GM18508 (cell line): Measurements from ENCODE around the gene AUTS2.

ENCODE experiments used
- ATAC-seq: cut with Tn5 transposase; IDR thresholded peaks from one replicate; pipeline ENCODE4 v1.9.1; 2021; ENCODE audit warnings: moderate number of reproducible peaks; ENCODE audit not compliant: insufficient read depth, unreplicated experiment

AUTS2 gene

GRCh38 chr7:69599286-69599954, 1.1 kb downstream of the AUTS2 start:
- no peak for ATAC-seq

DNA sequence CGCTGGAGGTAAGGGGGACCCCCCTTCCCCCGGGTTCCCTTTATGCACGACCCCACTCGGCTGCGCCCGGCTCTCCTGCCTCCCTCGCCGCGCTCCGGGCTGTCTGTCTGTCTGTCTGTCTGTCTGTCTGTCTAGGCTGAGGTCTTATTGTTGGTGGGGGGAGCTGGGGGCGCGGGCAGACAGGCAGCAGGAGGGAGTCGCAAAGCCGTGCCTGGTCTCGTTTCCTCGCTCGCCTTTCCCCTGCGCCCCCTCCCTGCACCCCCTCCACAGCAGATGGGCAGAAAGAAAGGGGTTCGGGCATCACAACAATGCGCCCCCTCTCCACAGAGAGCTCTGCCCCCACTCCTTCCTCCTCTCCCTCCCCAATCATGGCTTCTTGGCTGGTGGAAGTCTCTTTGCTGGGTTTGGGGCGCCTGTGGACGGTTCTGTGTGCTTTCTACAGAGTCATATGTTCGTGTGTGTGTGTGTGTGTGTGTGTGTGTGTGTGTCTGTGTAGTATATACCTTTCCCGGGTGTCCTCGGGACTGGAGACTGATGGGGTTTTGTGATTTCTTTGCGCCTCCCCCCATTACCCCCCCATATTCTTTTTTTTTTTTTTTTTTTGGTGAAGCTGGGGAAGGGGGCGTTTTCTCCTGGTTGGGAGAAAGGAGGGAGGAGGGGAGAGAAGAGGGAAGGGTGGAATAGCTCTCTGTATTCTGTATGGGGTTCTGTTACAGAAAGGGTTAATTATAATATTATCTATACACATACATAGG, 1.9 kb downstream of the AUTS2 start:
- no peak for ATAC-seq

DNA sequence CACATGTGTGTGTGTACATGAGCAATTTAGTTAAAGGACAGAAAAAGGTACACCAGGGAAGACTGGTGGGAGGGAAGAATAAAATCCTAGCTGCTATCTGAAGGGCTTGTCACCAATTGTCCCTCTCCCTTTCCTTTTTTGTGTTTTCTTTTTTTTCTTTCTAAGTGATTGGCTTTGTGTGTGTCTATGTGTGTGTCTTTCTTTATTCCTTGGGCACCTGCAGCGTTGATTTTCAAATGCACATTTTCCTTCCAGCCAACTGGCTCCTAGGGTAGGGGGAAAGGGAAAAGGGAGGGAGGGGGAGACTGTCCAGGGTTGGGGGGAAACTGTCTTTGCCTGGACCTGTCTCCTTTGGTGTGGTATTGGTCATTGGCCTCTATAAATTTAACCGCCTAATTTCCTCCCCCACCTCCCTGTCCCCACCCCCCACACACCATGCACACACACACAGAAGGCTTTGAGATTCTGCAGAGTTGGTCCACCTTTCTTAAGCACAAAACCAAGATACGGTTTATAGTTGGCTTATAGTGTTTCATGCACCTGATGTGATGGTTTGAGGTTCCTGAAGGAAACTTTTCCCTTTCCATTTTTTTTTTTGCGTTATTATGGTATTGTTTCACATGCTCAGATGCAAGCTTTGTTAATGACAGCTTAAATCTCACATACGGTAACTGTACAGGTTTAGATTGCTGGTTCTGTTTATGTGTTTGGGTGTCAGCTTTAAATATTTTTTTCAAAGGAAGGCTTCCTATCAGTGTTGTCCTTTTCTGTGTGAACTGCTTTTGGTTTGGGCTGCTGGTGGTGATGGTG, 2.6 kb downstream of the AUTS2 start:
- ATAC-seq = no peak

DNA sequence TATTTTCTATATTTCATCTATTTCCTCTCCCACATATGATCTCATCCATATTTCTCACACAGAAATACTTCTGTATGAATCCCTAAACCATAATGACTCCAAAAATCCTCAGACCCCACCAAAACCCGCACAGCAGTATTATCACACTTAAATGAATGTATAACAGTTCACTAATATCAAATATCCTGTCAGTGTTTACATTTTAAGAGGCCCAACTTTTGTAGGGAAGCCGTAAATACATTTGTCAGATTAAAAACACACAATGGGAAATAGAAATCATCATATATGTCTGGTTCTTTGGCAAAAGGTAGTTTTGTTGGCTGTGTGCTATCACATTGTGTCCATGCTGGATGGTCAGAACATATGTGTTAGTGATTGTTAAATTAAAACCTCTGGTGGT, 4.2 kb downstream of the AUTS2 start:
- no peak for ATAC-seq

DNA sequence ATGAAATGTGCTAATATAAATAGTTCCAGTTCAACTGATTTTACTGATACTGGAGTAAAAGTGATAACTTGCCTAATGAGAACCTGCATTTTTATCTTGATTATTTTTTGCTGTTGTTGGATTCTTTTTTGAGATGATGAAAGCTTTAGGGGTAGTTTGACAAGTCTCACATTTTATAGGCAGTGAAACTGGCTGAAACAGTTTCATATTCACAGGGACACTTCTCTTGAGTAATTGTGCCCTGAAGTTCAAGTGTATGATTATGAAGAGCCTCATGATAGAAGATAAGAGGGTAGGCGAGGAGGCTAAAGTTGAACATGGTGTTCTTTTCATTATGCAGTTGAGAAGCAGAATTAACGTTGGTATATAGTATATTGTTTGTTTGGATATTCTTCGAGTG, 5.1 kb downstream of the AUTS2 start:
- no peak for ATAC-seq

- ATAC-seq = peak; percentile 74
Measured at GRCh38 chr7:69603937-69604494, 5.7 kb downstream of the AUTS2 start.

DNA sequence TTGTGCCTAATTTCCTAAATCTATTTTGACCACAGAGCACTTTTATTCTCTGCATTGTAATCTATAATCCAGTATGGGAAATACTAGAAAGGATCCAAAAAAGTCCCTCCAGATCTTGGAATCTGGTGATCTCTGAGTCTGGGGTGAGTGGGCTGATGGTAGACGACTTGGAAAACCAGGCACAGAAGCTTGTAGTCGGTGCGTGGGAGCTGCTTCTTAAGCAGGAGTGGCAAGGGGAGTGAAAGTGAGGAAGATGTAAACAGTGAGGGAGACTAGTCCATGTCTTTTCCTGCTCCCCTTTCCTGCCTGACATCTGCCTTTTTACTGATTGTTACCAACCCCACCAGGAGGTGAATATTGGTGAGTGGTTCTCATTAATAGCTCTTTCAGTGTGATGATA, 6.8 kb downstream of the AUTS2 start:
- ATAC-seq = no peak

GRCh38 chr7:69605546-69605945, 7.3 kb downstream of the AUTS2 start:
- ATAC-seq = no peak

DNA sequence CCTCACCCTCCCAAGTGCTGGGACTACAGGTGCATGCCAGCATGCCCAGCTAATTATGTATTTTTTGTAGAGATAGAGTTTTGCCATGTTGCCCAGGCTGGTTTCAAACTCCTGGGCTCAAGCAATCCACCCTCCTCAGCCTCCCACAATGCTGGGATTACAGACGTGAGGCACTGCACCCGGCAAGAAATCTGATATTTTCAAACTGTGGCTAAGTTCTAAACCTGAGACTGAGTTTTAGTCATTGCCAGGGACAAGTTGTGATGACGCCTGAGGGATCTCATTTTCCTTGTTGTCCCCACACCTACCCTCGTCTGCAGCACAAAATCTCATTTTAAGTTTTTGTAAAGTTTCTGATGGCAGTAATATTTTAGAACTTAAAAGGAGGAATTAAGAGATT, 9.8 kb downstream of the AUTS2 start:
- no peak for ATAC-seq

DNA sequence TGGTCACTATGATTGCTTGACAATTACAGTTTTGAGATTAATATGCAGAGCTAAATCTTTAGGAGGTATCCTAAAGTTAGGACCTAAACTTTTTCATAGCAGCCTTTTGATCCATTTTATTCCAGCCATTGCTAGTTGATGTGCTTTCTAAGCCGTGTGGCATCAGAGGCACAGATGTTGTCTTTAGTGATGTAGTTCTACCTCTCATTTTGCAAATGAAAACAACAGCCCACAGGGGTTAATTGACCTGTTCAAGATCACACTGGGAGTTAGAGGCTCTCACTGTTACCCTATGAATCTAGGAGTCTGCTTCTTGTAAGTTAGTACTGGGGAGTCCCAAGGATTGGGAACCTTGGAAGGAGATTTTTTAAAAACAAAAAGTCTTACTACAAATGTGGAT, 10.6 kb downstream of the AUTS2 start:
- no peak for ATAC-seq

DNA sequence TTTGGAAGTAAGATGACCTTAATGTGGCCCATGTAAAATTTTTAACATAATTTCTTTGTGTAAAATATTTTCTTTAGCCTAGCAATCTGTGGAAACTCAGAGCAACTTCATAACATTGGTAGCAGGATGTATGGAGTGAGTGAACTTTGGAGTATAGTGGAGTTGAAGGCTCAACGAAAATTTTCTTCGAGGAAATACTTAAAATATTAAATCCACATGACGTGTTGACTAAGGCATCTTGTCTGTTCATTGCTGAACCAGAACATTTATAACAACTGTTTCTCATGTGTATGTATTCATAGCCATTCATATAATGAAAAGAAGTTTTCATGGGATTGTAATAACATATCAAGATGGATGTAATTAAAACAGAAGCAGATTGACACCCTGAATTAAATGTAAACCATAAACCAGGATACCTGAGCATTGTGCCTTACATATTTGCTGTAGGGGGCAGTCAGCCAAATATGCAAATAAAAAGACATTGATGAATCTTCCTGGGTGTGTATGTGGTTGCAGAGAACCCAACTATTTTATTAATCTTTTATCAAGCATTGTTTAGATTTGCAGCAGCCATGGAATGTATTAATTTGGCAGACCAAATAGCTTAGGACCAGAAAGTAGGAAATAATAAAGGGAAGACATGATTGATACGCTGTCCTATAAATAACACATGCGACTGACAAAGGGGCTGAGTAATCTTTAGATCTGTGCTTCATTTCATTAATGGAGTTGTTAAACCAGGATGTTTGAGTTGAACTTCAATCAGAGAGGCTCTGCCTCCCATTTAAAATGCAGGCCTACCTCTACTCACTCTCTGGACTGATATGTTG, 11.5 kb downstream of the AUTS2 start:
- no peak for ATAC-seq

- no peak for ATAC-seq
Measured at GRCh38 chr7:69610374-69611084, 12.3 kb downstream of the AUTS2 start.

DNA sequence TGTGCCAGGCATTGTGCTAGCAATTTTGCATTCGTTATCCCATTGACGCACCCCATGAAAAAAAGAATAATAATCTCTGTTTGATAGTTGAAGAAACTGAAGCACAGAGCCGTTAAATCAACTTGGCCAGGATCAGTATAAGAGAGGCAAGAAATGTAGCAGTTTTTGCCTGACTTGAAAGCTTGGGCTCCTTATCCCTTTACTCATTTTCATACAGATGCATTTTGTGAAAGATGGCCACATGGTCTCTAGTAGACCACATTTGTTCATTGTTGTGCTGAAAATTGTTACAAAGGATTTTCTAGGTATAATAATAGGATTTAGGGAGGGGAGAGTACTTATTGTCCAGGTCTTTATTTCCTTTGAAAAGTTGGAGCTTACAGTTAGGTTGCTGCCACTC, 14.7 kb downstream of the AUTS2 start:
- no peak for ATAC-seq

DNA sequence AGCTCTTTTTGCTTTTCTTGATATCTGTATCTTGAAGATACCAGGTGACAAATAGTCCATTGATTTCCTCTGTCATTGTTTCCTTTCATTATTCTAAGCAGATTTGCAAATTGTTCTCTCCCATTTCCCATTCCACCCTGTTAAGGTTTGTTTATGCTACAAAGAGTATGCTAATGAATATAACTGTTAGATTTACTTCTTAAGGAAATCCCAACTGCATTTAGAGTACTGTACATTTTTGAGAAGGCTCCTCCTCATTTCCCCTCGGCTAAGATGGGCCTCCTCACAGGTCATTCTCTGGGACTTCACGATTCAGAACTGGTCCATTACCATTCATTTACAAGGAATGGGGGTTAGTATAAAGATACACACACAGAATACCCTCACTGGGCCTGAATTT, 15.6 kb downstream of the AUTS2 start:
- ATAC-seq = no peak

- ATAC-seq = no peak
Measured at GRCh38 chr7:69615685-69616084, 17.4 kb downstream of the AUTS2 start.

- ATAC-seq = no peak
Measured at GRCh38 chr7:69617364-69617763, 19.1 kb downstream of the AUTS2 start.

DNA sequence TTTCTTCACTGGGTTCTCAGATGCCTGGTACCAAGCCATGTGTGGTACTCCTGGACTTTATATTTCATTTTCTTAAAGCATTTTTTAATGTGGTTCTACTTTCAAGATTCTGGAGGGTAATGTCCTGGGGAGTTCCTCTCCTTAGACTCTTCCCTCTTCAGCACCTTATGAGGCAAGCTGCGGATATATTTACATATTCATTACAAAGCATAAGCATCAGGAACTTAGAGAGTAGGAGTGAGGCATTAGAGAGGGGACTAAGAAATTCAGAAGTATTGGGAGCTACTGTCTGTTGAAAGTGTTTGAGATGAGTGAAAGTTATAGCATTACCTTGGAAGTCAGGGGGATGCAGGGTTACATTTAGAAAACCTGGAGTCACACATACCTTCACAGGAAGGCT, 20.8 kb downstream of the AUTS2 start:
- no peak for ATAC-seq

GRCh38 chr7:69619635-69620034, 21.4 kb downstream of the AUTS2 start:
- ATAC-seq = no peak

GRCh38 chr7:69620063-69620462, 21.8 kb downstream of the AUTS2 start:
- no peak for ATAC-seq

DNA sequence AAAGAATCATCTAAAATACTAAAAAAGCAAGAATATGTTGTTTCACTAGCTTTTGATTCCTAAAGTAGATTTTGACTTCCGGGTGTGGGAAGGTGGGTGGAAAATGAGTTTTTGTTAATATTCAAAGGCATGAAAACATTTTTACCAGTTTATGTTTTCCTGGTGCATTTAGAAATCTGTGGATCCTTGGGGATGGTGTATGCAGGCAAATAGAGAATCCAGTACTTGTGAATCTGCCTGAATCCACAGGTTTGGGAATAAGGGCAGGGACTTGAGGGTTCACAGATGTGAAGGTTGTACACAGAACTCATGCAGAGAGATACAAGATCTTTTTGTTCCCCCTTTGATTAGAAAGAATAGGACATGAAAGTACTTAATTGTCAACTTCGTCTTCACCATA, 22.4 kb downstream of the AUTS2 start:
- ATAC-seq = no peak
